ENCODE data around the gene CELA2B.
A peak's percentile ranks its signal among the peaks of the same experiment; 100 is the strongest.

The CELA2B gene

DNA sequence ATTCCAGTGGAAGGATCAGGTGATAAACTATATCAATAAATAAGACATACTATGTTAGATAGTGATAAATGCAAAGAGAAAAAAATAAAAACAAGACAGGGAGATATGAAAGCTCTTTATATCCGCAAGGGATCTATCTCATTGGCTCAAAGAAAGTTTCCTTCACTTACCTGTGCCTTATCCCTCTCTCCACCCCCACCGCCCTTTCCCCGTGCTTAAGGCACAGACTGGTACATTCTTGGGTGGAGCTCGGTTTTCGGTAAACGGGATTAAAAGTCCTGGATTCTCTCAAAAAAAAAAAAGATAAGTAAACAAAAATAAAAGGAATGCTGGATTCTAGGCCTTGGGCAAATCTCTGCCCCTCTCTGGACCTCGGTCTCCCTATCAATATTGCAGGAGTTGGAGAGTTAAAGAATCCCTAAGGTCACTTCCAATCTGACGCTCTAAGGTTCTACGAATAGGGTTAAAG lies 50.2 kb downstream of the CELA2B start:
- no peak for DNase-seq (ENCODE audit: low read depth)

- peak; percentile 89 for DNase-seq (ENCODE audit: low read depth)
Observed at GRCh38 chr1:15526490-15527339, 50.8 kb downstream of the CELA2B start, which contains the start of gene DNAJC16. Gene DNAJC16, plus strand, starts transcription at chr1:15526848. Its CDS starts 2,258 bp downstream, at chr1:15529106.

GRCh38 chr1:15531003-15531402 lies 55.1 kb downstream of the CELA2B start:
- no peak for DNase-seq (ENCODE audit: low read depth)

DNA sequence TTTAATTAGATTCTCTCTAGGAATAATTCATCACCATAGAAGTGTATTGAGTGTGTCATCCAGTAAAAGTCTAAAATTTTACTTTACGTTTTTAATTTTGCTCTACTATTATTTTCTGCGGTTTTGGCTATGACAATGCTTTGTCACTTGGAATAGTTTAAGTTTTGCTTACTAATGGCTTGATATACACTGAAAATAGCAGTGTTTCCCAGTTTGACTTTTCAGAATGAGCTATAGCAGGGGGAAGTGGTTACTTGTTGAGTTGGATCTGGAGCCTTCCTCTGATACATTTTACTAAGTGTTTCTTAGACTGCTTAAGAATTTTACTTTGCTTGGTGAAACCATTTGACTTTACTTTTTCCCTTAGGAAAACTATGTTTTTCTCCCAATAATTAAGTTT lies 55.8 kb downstream of the CELA2B start:
- DNase-seq (ENCODE audit: low read depth), result no peak

GRCh38 chr1:15538771-15539170 lies 62.9 kb downstream of the CELA2B start:
- DNase-seq (ENCODE audit: low read depth), result no peak

DNA sequence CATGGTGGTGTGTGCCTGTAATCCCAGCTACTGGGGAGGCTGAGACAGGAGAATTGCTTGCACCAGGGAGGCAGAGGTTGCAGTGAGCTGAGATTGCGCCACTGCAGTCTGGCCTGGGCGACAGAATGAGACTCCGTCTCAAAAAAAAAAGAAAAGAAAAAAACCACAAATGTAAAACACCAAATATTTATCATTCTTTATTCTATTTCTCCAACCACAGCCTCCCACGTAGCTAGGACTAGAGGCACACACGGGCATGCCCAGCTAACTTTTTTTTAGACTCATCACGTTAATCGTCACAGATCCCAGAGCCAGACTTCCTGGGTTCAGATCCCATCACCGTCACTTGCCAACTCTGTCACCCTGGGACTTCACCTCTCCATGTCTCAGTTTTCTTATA lies 64.3 kb downstream of the CELA2B start:
- no peak for DNase-seq (ENCODE audit: low read depth)
